ENCODE results near the gene MUC2. TPM values are rescaled to one million over a fixed set of nuclear protein-coding genes. Genes with fewer than 3 reads are reported as not detected.

Gene MUC2
- total RNA-seq, 1 experiment from 2014 or later, result 0.04 TPM

DNA sequence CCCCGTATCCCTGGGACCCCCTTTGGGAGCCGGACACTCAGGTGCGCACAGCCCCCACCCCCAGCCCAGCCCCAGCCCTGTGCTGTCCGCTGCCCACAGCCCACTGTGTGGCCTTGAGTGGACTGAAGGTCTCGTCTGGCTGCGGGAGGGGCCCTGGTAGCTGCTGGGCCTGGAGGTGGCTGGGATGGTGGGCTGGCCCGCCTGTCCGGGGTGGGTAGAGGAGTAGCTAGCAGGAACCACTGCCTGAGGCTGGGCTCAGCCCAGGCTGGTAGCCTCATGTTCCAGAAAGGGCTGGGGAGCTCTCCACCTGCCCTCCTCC, 33.6 kb upstream of the MUC2 start:
- Histone ChIP-seq H3K4me1 (replicated peaks; ENCODE audit: insufficient read depth) (peaks cover 34% of the 10 kb centered on the region), H3K36me3 (ENCODE audit: low read depth) (no peaks in the 10 kb centered on the region), H3F3A (ENCODE audit: insufficient read depth, low read depth) (no peaks in the 10 kb centered on the region; the same call in 1 of the 2 replicates), H3K27ac (peak overlapping the region; percentile 59), H3K79me2 (ENCODE audit: low read depth) (no peaks in the 10 kb centered on the region), H3K27me3 (ENCODE audit: insufficient read depth, low read depth) (no peaks in the 10 kb centered on the region), H3K4me2 (peak overlapping the region; percentile 66), H2AFZ (no peak overlapping the region), H3K9me2 (ENCODE audit: insufficient read depth) (no peaks in the 10 kb centered on the region), H4K20me1 (ENCODE audit: insufficient read depth) (no peaks in the 10 kb centered on the region), H3K4me3 (no peak overlapping the region; the same call in 1 of the 2 replicates), H3K9me3 (ENCODE audit: insufficient read depth, low read depth) (no peaks in the 10 kb centered on the region)
- ChIA-PET CTCF (interaction anchor here (0.5 kb wide), 1 partner anchor 116 kb away, joined by 4 read pairs; no protein-coding TSS in a partner anchor), POLR2A (ENCODE audit: unreplicated experiment) (interaction anchor here (0.6 kb wide), 1 partner anchor 130 kb away, joined by 6 read pairs; the partner anchor contains the start of gene CHID1)
- intact Hi-C loops (cut with micrococcal nuclease; ENCODE audit: unreplicated experiment), result loop anchor here (5.0 kb wide), 1 partner anchor 129 kb away; the partner anchor contains the start of gene CHID1
- TF ChIP-seq, protein P1, sequence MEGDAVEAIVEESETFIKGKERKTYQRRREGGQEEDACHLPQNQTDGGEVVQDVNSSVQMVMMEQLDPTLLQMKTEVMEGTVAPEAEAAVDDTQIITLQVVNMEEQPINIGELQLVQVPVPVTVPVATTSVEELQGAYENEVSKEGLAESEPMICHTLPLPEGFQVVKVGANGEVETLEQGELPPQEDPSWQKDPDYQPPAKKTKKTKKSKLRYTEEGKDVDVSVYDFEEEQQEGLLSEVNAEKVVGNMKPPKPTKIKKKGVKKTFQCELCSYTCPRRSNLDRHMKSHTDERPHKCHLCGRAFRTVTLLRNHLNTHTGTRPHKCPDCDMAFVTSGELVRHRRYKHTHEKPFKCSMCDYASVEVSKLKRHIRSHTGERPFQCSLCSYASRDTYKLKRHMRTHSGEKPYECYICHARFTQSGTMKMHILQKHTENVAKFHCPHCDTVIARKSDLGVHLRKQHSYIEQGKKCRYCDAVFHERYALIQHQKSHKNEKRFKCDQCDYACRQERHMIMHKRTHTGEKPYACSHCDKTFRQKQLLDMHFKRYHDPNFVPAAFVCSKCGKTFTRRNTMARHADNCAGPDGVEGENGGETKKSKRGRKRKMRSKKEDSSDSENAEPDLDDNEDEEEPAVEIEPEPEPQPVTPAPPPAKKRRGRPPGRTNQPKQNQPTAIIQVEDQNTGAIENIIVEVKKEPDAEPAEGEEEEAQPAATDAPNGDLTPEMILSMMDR (conservative IDR thresholded peaks at IDR 0.05), result no peak
- no peak for TF ChIP-seq EZH2 (IDR thresholded peaks at IDR 0.05; ENCODE audit: low read depth)
- DNase-seq, result no peak
- BruUV-seq (replicated peaks), result no TSS peak

DNA sequence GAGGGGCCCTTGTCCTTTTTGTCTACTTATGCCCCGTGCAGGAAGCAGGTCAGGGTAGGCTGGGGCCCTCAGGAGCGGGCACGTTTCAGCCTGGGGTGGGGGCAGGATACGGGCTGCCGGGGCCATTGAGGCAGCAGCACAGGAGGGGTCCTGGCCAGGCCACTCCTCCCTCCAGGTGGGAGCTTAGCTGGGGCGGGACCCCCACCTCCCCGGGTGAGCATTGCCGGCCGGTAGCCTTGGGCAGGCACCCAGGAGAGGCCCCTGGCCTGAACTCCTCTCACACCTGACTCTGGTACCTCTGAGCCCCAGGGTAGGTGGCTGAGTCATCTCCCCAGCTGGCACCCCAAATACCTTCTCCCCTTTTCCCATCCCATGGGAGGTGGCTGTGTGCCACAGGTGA, 33.2 kb upstream of the MUC2 start:
- no TSS peak for BruUV-seq (replicated peaks)
- H3K4me2 ChIP-seq, result peak overlapping the region; percentile 66
- no peaks in the 10 kb centered on the region; the same call in 1 of the 2 replicates for H3F3A ChIP-seq (ENCODE audit: insufficient read depth, low read depth)
- ChIA-PET CTCF (interaction anchor here (0.5 kb wide), 1 partner anchor 116 kb away, joined by 4 read pairs; no protein-coding TSS in a partner anchor), POLR2A (ENCODE audit: unreplicated experiment) (no interaction called here)
- H3K27me3 ChIP-seq (ENCODE audit: insufficient read depth, low read depth), result no peaks in the 10 kb centered on the region
- no peak overlapping the region for H2AFZ ChIP-seq
- peak overlapping the region; percentile 59 for H3K27ac ChIP-seq
- no peaks in the 10 kb centered on the region for H3K9me3 ChIP-seq (ENCODE audit: insufficient read depth, low read depth)
- H3K36me3 ChIP-seq (ENCODE audit: low read depth), result no peaks in the 10 kb centered on the region
- H3K4me1 ChIP-seq (replicated peaks; ENCODE audit: insufficient read depth), result peaks cover 34% of the 10 kb centered on the region
- DNase-seq, result peak; percentile 43 to 65
- H3K79me2 ChIP-seq (ENCODE audit: low read depth), result no peaks in the 10 kb centered on the region
- H3K9me2 ChIP-seq (ENCODE audit: insufficient read depth), result no peaks in the 10 kb centered on the region
- TF ChIP-seq, protein P1 (conservative IDR thresholded peaks at IDR 0.05), result no peak
- no peak for TF ChIP-seq EZH2 (IDR thresholded peaks at IDR 0.05; ENCODE audit: low read depth)
- H3K4me3 ChIP-seq, result peak overlapping the region; percentile 18; the same call in 1 of the 2 replicates
- intact Hi-C loops (cut with micrococcal nuclease; ENCODE audit: unreplicated experiment), result loop anchor here (5.0 kb wide), 1 partner anchor 129 kb away; the partner anchor contains the start of gene CHID1
- H4K20me1 ChIP-seq (ENCODE audit: insufficient read depth), result no peaks in the 10 kb centered on the region

DNA sequence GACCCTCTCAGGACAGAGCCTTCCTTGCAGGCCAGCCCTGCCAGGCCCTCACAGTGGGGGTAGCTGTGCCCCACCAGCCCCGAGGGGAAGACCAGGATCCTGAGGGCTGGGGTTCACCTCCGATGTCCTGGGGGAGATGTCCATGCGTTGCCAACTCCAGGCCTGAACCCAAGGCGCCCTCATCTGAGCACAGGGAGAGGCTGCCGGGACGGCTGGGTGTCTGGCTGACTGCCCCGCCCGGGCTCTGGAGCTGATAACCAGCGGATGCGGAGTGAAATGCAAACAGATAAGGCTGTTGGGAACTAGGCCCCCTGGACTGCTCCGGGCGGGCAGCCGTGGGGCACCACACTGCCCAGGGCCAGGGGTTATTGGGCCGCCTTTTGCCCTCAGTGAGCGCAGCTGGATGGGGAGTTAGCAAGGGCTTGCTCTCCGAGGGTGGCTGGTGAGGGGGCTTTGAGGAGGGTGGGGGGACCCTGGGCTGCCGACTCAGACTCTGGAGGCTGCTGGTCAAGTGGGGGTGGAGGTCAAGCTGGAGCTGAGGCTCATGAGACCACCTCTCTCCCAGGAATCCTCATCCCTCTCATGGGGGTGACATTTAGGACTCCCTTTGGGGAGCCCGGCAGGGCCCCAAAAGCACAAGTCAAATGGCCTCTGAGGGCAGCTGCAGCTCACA, 32.6 kb upstream of the MUC2 start:
- Histone ChIP-seq H3K4me1 (replicated peaks; ENCODE audit: insufficient read depth) (peaks cover 34% of the 10 kb centered on the region), H3K27ac (peak overlapping the region; percentile 59; the same call in 1 of the 2 replicates), H3K9me2 (ENCODE audit: insufficient read depth) (no peaks in the 10 kb centered on the region), H3K27me3 (ENCODE audit: insufficient read depth, low read depth) (no peaks in the 10 kb centered on the region), H2AFZ (no peak overlapping the region), H3K36me3 (ENCODE audit: low read depth) (no peaks in the 10 kb centered on the region), H3K4me2 (peak overlapping the region; percentile 66), H4K20me1 (ENCODE audit: insufficient read depth) (no peaks in the 10 kb centered on the region), H3F3A (ENCODE audit: insufficient read depth, low read depth) (no peaks in the 10 kb centered on the region; the same call in 1 of the 2 replicates), H3K9me3 (ENCODE audit: insufficient read depth, low read depth) (no peaks in the 10 kb centered on the region), H3K4me3 (peak overlapping the region; percentile 18; the same call in 1 of the 2 replicates), H3K79me2 (ENCODE audit: low read depth) (no peaks in the 10 kb centered on the region)
- ChIA-PET POLR2A (ENCODE audit: unreplicated experiment) (no interaction called here), CTCF (interaction anchor here (0.5 kb wide), 1 partner anchor 117 kb away, joined by 4 read pairs; no protein-coding TSS in a partner anchor)
- BruUV-seq (replicated peaks), result no TSS peak
- TF ChIP-seq, protein P1 (conservative IDR thresholded peaks at IDR 0.05), result no peak
- no peak for TF ChIP-seq EZH2 (IDR thresholded peaks at IDR 0.05; ENCODE audit: low read depth)
- peak; percentile 49 for DNase-seq
- intact Hi-C loops (cut with micrococcal nuclease; ENCODE audit: unreplicated experiment), result loop anchor here (5.0 kb wide), 1 partner anchor 130 kb away; the partner anchor contains the start of gene CHID1

All from PC-9 (cell line).